ENCODE results near the gene ACSS1. TPM values are rescaled to one million over a fixed set of nuclear protein-coding genes. Genes with fewer than 3 reads are reported as not detected.

Gene ACSS1
- total RNA-seq, 1 donor = 0.99 TPM

- DNase-seq (ENCODE audit: low read depth) = no peak
- no peak overlapping the region for H3K4me3 ChIP-seq (ENCODE audit: low read depth, low read length)
- no peak for TF ChIP-seq CTCF (IDR thresholded peaks at IDR 0.05; ENCODE audit: insufficient read depth, low read length)
Observed at GRCh38 chr20:25042531-25043498, 15.1 kb downstream of the ACSS1 start.

GRCh38 chr20:25041813-25042530 is 16.0 kb downstream of the ACSS1 start:
- TF ChIP-seq CTCF (IDR thresholded peaks at IDR 0.05; ENCODE audit: insufficient read depth, low read length) = no peak

GRCh38 chr20:25040438-25040831 is 17.5 kb downstream of the ACSS1 start:
- TF ChIP-seq CTCF (IDR thresholded peaks at IDR 0.05; ENCODE audit: insufficient read depth, low read length) = no peak
- peak; percentile 93 for DNase-seq (ENCODE audit: low read depth)
- no peak overlapping the region for H3K4me3 ChIP-seq (ENCODE audit: low read depth, low read length)

More at GRCh38 chr20:25041813-25042530, 16.0 kb downstream of the ACSS1 start:
- no peak overlapping the region for H3K4me3 ChIP-seq (ENCODE audit: low read depth, low read length)
- no peak for DNase-seq (ENCODE audit: low read depth)

- peak; percentile 97 for DNase-seq (ENCODE audit: low read depth)
- no peak for TF ChIP-seq CTCF (IDR thresholded peaks at IDR 0.05; ENCODE audit: insufficient read depth, low read length)
- no peak overlapping the region for H3K4me3 ChIP-seq (ENCODE audit: low read depth, low read length)
Observed at GRCh38 chr20:25039697-25040437, 18.1 kb downstream of the ACSS1 start.

- no peak for TF ChIP-seq CTCF (IDR thresholded peaks at IDR 0.05; ENCODE audit: insufficient read depth, low read length)
- no peak overlapping the region for H3K4me3 ChIP-seq (ENCODE audit: low read depth, low read length)
- no peak for DNase-seq (ENCODE audit: low read depth)
Observed at GRCh38 chr20:25038591-25039015, 19.3 kb downstream of the ACSS1 start.

GRCh38 chr20:25038103-25038410 is 19.9 kb downstream of the ACSS1 start:
- no peak for TF ChIP-seq CTCF (IDR thresholded peaks at IDR 0.05; ENCODE audit: insufficient read depth, low read length)
- no peak for DNase-seq (ENCODE audit: low read depth)
- no peak overlapping the region for H3K4me3 ChIP-seq (ENCODE audit: low read depth, low read length)
